ENCODE measurements around the gene CPNE5.

- TF ChIP-seq POLR2A (IDR thresholded peaks at IDR 0.05) (no peak), CTCF (IDR thresholded peaks at IDR 0.05) (no peak)
Observed at GRCh38 chr6:36848658-36849441, 9.6 kb upstream of the CPNE5 start.
